Breast epithelium (tissue), 3 donors: ENCODE data around the gene LIPK.

ENCODE experiments used
- CTCF ChIP-seq, 3 donors: fragments of 450-650 bp; IDR thresholded peaks; one replicate each; pipeline ENCODE4 v1.5.1; 2016 to 2017; ENCODE audit warnings: antibody characterized with exemption in 3 of 3, mild to moderate bottlenecking in 3 of 3, moderate library complexity in 3 of 3
- POLR2A ChIP-seq: fragments of 450-650 bp; IDR thresholded peaks from one replicate; pipeline ENCODE4 v1.6.1; 2016; ENCODE audit warnings: antibody characterized with exemption, mild to moderate bottlenecking, moderate library complexity
- POLR2AphosphoS5 ChIP-seq, 3 donors: sonication (generic); formaldehyde crosslinking; IDR thresholded peaks; one replicate each; pipeline ENCODE4 v1.6.1; 2017; ENCODE audit warnings: antibody characterized with exemption in 3 of 3

GRCh38 chr10:88794731-88795130, 88.7 kb downstream of the LIPK start:
- TF ChIP-seq CTCF (IDR thresholded peaks at IDR 0.05) (no peak), POLR2A (no peak), POLR2AphosphoS5 (IDR thresholded peaks at IDR 0.05) (no peak)
